OCI-M2 (cell line): Measurements from ENCODE around the gene ZNF76.

Source experiments
- DNase-seq: peaks from one replicate; lab custom pipeline; 2025; ENCODE audit not compliant: unreplicated experiment; lab: John Stamatoyannopoulos, UW

The ZNF76 gene

DNA sequence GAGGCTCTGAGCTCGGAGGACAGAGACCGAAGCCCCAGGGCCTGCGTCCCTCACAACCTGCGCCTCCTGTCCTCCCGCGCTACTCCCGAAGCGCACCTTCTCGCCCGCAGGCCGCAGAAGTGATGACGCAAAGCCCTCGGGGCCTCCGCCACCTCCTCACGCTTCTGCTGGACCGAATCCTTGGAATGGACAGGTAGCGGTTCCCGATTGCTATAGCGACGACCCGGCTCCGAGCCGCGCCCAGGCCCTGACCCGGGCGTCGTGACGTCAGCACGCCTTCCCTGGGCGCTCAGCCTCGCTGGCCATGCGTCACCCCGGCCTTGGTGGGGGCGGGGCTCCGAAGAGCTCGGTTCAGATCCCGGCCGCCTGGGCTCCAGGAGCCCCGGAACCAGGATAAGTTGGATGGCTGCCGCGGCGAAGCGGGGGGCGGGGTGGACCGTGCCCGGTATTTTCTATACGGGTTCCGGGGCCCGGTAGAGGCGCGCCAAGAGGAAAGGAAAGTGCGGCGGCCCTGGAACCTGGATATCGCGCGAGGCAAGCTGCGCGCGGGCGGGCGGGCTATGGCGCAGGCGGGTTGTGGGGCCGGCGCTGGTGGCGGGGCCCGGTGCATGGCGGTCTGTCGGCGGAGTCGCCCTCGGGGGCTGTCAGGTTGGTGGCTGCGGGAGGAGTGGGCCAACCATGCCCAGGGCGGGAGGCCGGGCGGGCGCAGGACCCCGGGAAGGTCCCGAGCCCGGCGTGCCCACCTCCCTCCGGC lies at the start of gene ZNF76:
Gene ZNF76, plus strand, starts transcription at position 542 of the 754 bp plus-strand sequence. CDS start 21,417 bp downstream, outside the sequence.
- peak; percentile 81 for DNase-seq

DNA sequence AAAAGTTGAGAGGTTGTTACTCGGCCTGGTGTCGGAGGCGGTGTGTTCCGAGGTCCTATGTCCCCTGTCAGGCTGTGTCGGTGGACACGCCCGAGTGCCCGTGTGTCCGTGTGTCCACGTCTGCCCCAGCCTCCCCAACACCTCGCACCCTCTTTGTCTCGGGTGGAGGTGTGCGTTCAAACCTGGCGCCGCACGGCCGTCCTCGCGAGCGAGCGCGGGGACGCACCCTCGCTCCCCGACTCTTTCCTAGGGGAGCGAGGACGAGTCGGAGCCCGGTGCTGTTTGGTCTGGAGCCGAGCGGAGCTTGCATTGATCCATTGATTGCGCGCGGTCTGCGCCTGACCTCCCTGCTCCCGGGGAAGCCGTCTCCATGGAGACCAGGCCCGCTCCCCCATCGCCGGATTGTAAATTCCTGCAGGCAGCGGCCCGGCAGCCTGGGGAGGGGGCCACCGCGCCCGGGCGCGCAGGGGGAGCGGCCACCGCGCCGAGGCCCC lies 46.2 kb upstream of the ZNF76 start:
- no peak for DNase-seq

DNA sequence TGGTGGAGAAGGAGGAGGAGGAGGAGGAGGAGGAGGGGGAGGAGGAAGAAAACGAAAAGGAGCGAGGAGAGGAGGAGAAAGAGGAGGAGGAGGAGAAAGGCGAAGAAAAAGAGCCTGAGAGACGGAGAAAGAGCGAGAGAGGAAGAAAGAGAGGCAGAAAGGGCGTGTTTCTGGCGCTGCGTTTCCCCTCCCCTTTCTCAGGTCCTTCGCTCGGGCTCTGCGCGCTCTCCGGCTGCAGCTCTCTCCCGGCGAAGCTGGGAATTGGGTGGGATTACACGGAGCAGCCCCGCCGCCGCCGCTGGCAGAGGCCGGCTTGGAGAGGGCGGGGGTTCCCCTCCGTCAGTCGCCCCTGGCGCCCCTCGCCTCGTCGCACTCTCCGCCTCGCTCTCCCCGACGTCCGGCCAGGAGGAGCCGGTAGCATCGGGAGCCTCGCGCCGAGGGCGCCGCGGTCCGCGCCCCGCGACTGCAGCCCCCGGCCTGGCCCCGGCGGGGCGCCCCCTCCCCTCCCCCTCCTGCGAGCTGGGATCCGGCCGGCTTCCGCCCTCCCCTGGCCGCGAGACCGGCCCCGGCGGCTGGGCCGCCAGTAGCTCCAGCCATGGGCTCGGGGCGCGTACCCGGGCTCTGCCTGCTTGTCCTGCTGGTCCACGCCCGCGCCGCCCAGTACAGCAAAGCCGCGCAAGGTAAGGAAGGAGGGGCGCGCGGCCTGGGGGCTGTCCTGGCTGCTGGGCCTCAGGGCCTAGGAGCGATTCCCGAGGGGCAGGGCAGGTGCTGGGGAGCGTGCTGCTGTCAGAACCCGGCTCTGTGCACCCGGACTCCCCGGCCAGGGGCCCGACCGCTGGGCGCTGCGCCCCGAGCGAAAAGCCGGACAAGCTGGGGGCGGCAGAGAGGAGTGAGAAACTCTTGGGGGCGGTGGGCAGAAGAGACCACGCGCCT lies 45.4 kb upstream of the ZNF76 start, which contains the start of gene SCUBE3:
Gene SCUBE3, plus strand, starts transcription at position 133 of the 933 bp plus-strand sequence. Its CDS starts 463 bp downstream, at position 596.
- DNase-seq = no peak

- no peak for DNase-seq
Observed at GRCh38 chr6:35214869-35215664, 44.5 kb upstream of the ZNF76 start.

GRCh38 chr6:35215665-35216411 lies 43.7 kb upstream of the ZNF76 start:
- no peak for DNase-seq

DNA sequence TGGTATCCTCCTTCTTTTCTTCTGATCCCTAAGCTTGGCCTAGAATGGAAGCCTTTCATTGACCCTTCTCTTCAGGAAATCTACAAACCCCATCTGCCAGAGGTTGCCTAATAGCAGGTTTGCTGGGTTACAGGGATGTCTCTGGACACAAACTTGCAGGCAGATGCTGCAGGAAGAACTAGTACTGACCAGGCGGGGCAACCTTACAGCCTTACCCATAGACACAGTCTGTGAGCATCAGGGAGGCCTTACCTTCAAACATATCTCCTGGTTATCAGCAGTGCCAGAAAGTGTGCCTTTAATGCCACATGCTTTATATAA lies 43.2 kb upstream of the ZNF76 start:
- DNase-seq = no peak

- DNase-seq = no peak
Observed at GRCh38 chr6:35216851-35217811, 42.4 kb upstream of the ZNF76 start.

- no peak for DNase-seq
Observed at GRCh38 chr6:35218021-35218420, 41.5 kb upstream of the ZNF76 start.

- no peak for DNase-seq
Observed at GRCh38 chr6:35218456-35218855, 41.1 kb upstream of the ZNF76 start.

DNA sequence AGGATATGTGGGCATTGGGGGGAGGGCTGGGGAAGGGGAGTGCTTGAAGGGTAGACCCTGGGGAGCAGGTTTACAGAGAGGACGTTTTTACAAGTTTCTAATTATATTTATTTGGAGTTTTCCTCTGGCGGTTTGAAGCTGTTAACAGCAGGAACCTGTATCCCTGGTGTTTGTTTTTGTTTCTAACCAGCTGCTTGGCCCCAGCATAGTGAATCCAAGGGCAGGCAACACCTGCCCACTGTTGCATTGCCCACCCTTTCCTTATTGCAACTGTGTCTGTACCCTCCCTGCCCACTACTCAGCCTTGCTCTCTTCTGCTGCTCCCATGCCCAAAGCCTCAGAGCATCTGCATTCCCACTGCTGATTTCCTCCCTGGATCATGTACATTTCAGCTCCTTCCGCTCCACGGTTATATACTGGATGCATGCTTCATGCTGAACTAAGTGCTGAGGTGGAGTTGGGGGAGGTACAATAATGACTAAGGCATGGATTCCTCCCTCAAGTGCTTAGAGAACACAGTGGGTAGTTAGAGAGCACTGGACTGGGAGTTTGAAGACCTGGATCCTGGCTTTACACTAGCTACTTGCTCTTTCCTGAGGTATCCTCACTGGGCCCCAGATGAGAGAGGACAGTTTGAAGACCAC lies 39.7 kb upstream of the ZNF76 start:
- DNase-seq = no peak

DNA sequence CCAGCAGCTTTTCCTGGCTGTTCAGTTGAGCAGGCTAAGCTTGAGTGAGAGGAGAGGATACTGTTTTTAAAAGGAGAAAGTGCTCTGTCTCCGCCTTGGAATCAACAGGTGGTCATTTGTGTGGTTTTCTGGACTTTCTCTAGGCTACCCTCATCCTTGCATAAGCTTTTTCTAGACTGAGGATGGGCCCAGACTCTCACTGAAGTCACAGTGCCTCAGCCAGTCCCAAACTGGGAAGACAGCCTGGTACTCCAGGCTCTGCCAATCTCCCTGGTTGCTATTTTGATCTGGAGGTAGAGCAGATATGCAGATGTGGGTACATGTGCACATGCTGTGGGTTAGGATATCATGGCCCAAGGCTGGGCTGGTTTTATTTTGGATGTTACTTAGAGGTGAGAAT lies 38.8 kb upstream of the ZNF76 start:
- DNase-seq = no peak

- no peak for DNase-seq
Observed at GRCh38 chr6:35223396-35223795, 36.1 kb upstream of the ZNF76 start.

- no peak for DNase-seq
Observed at GRCh38 chr6:35224720-35225119, 34.8 kb upstream of the ZNF76 start.

DNA sequence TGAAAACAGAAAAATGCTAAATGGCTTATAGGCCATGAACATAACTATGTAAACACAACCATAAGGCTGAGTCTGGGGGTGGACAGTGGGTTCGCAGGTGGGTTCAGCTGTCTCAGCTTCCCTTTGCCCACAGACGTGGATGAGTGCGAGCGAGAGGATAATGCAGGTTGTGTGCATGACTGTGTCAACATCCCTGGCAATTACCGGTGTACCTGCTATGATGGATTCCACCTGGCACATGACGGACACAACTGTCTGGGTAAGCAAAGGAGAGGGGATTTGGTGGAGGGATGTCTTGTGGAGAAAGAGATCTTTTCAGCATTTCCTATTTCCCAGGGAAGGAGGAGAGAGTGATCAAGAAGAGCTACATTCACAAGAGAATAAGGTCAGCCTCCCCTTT lies 31.1 kb upstream of the ZNF76 start:
- DNase-seq = no peak

GRCh38 chr6:35229304-35229703 lies 30.2 kb upstream of the ZNF76 start:
- DNase-seq = no peak

GRCh38 chr6:35230498-35230897 lies 29.0 kb upstream of the ZNF76 start:
- DNase-seq = no peak

DNA sequence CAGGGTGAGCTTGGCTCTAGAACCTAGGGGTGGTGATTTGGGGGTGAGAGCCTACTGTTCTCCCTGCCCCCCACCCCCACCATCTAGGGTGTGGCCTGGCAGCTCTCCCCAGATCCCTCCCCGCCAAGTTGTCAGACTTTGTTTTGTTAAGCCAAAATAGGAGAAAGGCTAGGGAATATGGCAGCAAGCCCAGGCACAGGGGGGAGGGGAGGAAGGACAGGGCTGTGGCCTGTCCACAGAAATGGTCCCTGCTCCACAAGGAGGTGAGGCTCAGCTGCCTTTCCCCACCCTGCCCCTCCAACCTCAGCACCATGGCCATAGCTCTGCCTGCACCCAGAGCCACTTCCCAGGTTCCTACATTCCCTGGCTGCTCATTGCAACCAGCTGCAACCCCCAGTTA lies 28.6 kb upstream of the ZNF76 start:
- no peak for DNase-seq

- DNase-seq = no peak
Observed at GRCh38 chr6:35231563-35231962, 28.0 kb upstream of the ZNF76 start.

DNA sequence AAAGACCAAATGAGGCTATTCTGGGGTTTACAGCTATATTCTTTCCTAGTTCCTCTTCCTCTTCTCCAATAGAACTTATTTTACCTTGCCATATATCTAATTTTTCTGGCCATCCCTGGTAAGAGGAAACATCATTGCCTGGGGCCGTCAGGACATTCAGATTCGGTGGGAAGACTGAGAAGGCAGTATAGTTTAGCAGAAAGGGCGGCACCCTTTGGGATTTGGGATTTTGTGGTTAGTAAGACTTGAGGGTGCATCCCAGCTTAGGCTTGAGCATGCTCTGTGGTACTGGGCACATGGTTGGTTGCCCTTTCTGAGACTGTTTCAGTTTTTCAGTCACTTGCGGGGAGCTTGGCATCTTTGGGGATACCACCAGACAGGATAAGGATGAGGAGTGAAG lies 24.6 kb upstream of the ZNF76 start:
- DNase-seq = no peak
